ENCODE data around the gene RANBP9. TPM values are rescaled to one million over a fixed set of nuclear protein-coding genes. Genes with fewer than 3 reads are reported as not detected.

Gene RANBP9
- total and polyA plus RNA-seq, 4 donors, result 5.8 to 25.2 (median 14.1) TPM

DNA sequence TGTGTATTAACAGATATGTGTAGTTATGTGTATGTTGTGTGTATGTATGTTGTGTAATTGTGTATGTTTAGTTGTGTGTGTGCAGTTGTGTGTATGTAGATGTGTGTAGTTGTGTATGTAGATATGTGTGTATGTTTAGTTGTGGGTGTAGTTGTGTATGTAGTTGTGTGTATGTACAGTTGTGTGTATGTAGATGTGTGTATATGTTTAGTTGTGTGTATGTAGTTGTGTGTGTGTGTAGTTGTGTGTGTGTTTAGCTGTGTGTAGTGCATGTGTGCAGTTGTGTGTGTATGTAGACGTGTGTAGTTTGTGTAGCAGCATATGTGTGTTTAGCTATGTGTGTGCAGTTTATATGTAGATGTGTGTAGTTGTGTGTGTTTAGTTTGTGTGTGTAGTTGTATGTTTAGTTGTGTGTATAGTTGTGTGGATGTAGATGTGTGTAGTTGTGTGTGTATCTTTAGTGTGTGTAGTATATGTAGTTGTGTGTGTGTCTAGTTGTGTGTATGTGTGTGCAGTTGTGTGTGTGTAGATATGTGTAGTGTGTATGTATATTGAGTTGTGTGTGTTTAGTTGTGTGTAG, 121.0 kb downstream of the RANBP9 start:
- H3K27ac ChIP-seq (ENCODE audit: low read depth in 1 of 2, low read length in 2 of 2), result no peak overlapping the region
- H3K4me3 ChIP-seq (ENCODE audit: low read depth in 1 of 3, low read length in 3 of 3), result no peak overlapping the region
- no peak for TF ChIP-seq JUND (IDR thresholded peaks at IDR 0.05)
- WGBS, result 96% methylated on average over 1 of the region's 1 CpG
- H3K36me3 ChIP-seq (ENCODE audit: control insufficient read depth in 4 of 4, insufficient read depth in 3 of 4, low read depth in 1 of 4, low read length in 3 of 4), result peaks cover 0 to 38% (median 38%) of the 10 kb centered on the region in 4 donors
- no peaks in the 10 kb centered on the region for H3K9me3 ChIP-seq (ENCODE audit: control insufficient read depth in 4 of 4, low read length in 3 of 4)
- peaks cover 0 to 19% (median 7%) of the 10 kb centered on the region in 4 donors for H3K4me1 ChIP-seq (ENCODE audit: control insufficient read depth in 4 of 4, insufficient read depth in 4 of 4, low read length in 3 of 4)
- no peak overlapping the region for H3K9ac ChIP-seq (ENCODE audit: low read depth in 1 of 2, low read length in 2 of 2)
- H3K27me3 ChIP-seq (ENCODE audit: control insufficient read depth in 4 of 4, insufficient read depth in 4 of 4, low read length in 3 of 4), result no peaks in the 10 kb centered on the region
- DNase-seq (ENCODE audit: low spot score), result no peak

DNA sequence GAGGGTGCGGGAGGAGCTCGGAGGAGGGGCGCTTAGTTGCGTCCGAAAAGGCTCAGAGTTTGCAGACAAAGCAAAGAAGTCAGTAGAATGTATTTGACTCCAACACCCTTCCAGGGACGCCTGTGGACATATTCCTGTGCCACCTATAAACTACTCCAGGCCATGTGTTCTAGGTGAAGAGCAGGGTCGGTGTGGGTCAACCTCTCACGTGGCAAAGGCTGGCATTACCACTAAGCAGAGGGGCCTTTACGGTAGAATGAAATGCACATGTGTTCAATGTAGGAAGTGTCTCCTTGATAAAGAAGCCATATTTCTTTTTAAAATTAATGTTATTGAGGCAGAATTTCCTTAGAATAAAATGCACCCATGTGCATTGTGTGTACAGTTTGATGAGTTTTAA, 121.8 kb downstream of the RANBP9 start:
- Histone ChIP-seq H3K4me1 (ENCODE audit: control insufficient read depth in 4 of 4, insufficient read depth in 4 of 4, low read length in 3 of 4) (peaks cover 0 to 19% (median 7%) of the 10 kb centered on the region in 4 donors), H3K27ac (ENCODE audit: low read depth in 1 of 2, low read length in 2 of 2) (no peak overlapping the region), H3K27me3 (ENCODE audit: control insufficient read depth in 4 of 4, insufficient read depth in 4 of 4, low read length in 3 of 4) (no peaks in the 10 kb centered on the region), H3K36me3 (ENCODE audit: control insufficient read depth in 4 of 4, insufficient read depth in 3 of 4, low read depth in 1 of 4, low read length in 3 of 4) (peaks cover 0 to 32% (median 31%) of the 10 kb centered on the region in 4 donors), H3K9ac (ENCODE audit: low read depth in 1 of 2, low read length in 2 of 2) (no peak overlapping the region), H3K9me3 (ENCODE audit: control insufficient read depth in 4 of 4, low read length in 3 of 4) (no peaks in the 10 kb centered on the region), H3K4me3 (ENCODE audit: low read depth in 1 of 3, low read length in 3 of 3) (no peak overlapping the region)
- DNase-seq (ENCODE audit: low spot score), result no peak
- WGBS, result 96% methylated on average over 9 of the region's 9 CpGs
- TF ChIP-seq ZBTB33 (IDR thresholded peaks at IDR 0.05), result no peak
- no peak for TF ChIP-seq HNF4G (IDR thresholded peaks at IDR 0.05)
- TF ChIP-seq JUND (IDR thresholded peaks at IDR 0.05), result no peak
- TF ChIP-seq SP1 (IDR thresholded peaks at IDR 0.05), result no peak
- no peak for TF ChIP-seq GABPA (IDR thresholded peaks at IDR 0.05 in 1 of 2, conservative IDR thresholded peaks at IDR 0.05 in 1 of 2)
- TF ChIP-seq REST (IDR thresholded peaks at IDR 0.05), result no peak
- TF ChIP-seq FOXA2 (IDR thresholded peaks at IDR 0.05), result no peak
- no peak for TF ChIP-seq FOXA1 (IDR thresholded peaks at IDR 0.05)

GRCh38 chr6:13586603-13587542, 124.8 kb downstream of the RANBP9 start:
- no peaks in the 10 kb centered on the region for H3K9me3 ChIP-seq (ENCODE audit: control insufficient read depth in 4 of 4, low read length in 3 of 4)
- H3K36me3 ChIP-seq (ENCODE audit: control insufficient read depth in 4 of 4, insufficient read depth in 3 of 4, low read depth in 1 of 4, low read length in 3 of 4), result peaks cover 4 to 19% (median 14%) of the 10 kb centered on the region in 4 donors
- H3K4me1 ChIP-seq (ENCODE audit: control insufficient read depth in 4 of 4, insufficient read depth in 4 of 4, low read length in 3 of 4), result peaks cover 0 to 19% (median 7%) of the 10 kb centered on the region in 4 donors
- no peak overlapping the region for H3K9ac ChIP-seq (ENCODE audit: low read depth in 1 of 2, low read length in 2 of 2)
- H3K27me3 ChIP-seq (ENCODE audit: control insufficient read depth in 4 of 4, insufficient read depth in 4 of 4, low read length in 3 of 4), result no peaks in the 10 kb centered on the region
- no peak for DNase-seq (ENCODE audit: low spot score)
- WGBS, result 96% methylated on average over 7 of the region's 7 CpGs
- H3K27ac ChIP-seq (ENCODE audit: low read depth in 1 of 2, low read length in 2 of 2), result no peak overlapping the region
- H3K4me3 ChIP-seq (ENCODE audit: low read depth in 1 of 3, low read length in 3 of 3), result no peak overlapping the region
- TF ChIP-seq ZBTB33 (IDR thresholded peaks at IDR 0.05) (no peak), JUND (IDR thresholded peaks at IDR 0.05) (no peak), TAF1 (conservative IDR thresholded peaks at IDR 0.05) (no peak), HNF4A (conservative IDR thresholded peaks at IDR 0.05) (no peak), SP1 (IDR thresholded peaks at IDR 0.05) (no peak), RAD21 (IDR thresholded peaks at IDR 0.05) (no peak), YY1 (IDR thresholded peaks at IDR 0.05) (no peak), REST (IDR thresholded peaks at IDR 0.05) (no peak), ATF3 (IDR thresholded peaks at IDR 0.05) (no peak)

Data from liver (tissue), 9 donors.